Measurements from ENCODE around the gene ABLIM3.

The ABLIM3 gene

DNA sequence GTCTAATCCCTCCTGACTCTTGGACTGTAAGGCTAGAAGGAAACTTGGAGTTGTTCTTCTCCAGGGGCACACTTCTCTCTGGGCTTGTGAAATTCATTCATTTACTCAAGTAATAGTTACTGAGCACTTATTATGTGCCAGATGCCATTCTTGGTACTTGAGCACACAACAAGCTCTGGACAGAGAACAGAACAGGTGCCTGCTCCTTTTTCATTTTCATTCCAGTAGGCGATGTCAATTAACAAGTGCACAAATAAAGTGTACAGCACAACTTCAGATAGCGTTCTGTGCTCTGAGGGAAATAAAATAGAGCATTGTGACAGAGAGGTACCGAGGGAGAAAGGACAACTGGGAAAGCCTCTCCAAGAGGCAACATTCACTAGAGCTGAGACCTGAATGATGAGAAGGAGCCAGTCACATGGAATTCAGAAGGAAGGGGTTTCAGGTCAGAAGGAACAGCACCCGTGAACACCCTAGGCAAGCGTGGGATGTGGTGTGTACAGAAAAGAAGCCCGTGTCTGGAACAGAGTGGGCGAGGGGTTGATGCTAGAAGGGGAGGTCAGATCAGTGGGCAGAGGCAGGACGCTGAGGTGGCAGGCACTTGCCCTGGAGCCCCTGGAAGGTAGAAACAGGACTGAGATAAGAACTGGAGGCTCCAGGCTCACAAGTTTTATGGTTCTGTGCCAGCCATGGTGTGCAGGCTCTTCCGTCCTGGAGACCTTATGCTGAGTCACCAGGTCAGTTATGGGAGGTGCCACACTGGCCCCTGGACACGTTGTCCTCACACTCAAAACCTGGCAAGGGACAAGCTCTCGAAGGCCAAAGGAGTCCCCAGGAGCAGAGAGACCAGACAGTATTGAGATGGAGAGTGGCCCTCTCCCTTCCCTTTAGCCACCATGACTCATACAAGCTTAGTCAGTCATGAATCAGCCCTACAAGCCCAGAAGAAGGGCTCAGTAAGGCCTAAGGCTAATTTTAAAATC lies 7.2 kb upstream of the ABLIM3 start:
- peak in 1 of 56 donors; percentile 8 for DNase-seq

DNA sequence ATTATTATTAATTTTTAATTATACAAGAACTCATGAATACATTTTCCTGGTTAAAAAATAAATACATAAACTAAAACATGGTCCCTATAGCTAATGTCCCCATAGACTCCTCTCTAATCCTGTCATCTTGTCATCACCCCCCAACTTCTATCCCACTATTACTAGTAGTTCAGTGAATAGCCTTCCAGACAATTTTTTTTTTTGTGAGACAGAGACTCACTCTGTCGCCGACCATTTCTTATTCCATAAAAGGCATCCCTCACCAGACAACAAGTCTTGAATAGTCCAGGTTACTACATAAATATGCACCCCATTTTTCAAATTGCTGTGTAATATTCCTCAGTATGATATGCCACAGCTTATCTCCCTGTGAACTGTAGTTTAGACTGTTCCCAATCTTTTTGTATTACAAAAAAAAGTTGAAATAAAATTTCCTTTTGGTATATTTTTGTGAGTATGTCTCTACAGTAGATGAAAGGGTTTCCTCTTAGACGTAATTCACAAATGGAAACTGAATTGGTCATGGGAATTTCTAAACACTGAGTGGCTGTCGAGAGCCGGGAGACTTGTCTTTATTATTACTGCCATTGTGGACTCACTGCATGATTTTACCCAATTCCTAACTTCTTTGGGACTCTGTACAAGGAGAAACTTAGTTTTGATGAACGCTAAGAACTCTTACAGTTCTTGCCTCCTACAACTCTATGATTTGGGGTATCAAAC lies 6.4 kb upstream of the ABLIM3 start:
- DNase-seq: no peak

DNA sequence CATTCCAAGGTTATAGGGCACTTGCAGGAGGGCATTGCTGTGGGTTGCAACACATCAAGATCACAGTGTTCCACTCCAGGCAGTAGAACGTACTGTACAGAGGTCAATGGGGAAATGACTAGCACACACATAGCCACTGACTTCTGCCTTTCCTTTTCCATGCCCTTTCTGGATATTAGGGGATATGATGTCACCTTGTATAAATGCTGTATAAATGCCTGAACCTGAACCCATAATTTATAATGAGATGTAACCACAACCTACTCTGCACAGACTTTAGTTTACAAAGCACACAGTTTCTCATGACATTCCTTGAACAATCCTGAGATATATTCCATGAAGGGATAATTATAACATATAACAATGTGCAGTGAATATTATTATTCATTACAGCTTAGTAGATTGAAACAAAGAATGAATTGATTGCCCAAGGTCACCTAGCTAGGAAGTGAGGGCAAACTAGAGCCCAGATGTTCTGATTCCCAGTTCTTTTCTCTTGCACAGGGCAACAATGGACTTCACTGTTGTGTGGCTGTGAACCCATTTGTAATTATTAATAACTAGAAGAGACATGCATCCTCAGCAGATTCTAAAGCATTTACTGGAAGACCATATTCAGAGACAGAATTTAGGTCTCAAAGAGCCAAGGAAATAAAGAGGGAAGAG lies 5.6 kb upstream of the ABLIM3 start:
- no peak for DNase-seq

DNA sequence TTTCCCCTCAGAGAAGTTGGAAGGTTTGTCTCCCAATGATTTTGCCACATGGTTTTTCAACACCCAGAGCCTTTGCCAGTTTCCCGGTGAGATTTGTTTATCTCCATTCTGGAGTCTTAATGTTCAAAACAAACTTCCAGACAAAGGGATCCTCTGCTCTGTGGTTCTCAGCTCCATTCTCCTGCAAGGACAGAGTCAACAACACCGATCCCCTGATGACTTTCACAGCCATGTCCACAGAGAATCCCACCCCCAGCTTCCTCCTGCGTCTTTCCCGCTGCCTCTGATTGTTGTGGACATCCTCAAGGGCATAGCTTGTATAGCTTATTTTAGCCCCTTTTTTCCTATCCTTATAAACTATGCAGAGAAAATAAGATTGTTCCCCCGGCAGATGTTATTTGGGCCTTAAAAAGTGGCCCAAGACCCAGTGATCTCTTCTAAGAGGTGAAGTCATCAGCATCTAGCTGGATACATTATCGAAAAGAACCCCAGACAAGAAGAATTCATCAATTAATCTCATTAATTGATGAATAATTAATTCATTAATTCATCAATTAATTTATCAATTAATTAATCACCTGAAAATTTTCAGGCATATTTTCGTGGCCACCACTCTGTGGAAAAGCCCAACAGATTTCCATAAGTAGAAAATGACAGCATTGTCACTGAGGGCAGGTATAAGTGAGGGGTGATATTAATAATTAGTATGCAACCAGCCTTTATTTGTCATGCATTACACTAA lies 2.9 kb upstream of the ABLIM3 start:
- DNase-seq: no peak

DNA sequence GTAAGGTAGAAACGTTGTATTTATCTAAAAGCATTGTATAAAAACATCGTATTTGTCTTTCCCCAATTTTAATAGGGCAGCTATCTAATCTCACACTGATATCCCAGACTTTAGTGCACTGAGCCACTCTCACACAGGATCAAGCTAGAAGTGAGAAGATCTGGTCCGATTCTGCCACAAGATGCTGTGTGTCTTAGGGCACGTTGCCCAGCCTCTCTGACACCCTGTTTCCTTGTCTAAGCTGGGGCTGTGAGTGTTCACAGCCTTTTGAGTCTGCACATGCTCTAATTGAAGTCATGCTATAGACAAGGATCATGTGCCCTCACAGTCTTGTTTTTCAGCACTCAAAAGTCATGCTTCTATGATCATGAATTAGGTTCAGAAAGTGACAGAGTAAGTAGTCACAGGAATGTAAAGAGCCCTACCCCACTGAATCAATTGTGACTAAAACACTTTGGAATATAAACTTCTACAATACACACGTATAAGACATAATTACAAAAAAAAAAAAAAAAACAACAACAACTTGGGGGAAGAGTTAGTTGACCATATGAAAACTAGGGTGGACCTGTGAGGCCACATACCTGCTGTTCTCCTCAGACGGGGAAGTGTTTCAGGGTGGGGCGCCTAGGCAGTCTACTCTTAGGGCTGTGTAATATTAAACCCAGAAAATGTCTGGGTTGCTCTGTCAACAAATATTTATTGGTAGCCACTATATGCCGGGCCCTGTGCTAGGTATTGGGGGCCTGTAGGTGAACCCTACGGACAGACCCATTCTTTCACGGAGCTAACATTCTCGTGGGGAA lies 893 bp upstream of the ABLIM3 start:
- no peak for DNase-seq

DNA sequence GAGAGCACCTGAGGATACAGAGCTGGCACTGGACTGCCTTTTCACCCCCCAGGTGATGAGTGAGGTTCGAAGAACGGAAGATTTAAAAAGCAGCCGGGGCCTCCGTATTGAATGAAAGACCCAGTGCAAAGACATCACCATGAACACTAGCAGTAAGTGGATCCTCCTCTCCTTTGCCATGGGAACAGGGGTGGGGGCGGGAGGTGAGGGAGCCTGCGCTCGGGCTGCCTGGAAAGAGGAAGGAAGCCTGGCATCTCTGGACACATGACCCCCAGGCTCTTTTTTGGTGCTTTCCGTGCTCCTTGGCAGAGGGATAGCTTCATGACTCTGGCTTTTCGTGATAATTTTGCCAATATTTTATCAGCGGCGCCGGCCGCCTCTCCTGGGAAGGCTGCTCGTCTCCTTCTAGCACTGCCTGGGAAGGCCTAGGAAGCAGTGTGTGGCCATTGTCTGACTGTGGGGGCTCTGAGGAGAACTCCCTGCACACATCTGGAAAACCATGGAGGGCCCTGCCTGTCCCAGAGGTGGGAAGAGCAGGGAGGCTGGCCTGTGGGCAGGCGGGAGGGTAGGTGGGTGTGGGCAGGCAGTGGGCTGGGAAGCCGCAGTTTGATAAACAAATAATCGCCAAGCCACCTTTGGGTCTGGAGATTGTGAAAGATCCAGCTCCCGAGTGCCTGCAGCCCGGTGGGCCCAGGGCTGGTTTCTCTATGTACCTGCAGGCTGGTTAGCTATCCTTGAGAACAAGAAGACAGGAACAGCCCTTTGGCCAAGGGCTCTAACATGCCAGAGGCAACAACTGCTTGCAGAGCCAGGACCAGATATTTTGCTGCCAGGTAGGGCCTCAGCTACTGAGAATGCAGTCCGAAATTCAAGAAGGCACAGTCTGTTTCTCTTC lies 911 bp downstream of the ABLIM3 start:
- peak in 28 of 56 donors; percentile 4 to 73 (median 28) for DNase-seq

DNA sequence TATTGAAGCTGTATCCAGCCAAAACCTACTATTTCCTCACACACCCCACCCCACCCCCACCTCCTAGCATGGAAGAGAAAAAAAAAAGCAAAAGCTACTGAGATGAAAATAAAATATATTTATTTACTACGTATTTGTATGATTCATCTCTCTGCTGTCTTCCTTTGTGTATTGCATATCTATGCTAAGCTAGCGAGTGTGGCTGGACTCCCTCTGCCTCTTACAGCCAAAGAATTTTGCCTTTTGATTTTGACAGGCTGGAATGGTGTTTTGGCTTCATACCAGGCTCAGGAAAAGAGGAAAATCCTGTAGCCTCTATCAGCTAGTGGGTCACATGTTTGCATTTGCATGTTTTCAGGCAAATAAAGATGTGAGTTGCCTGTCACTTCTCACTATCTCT lies 2.2 kb downstream of the ABLIM3 start:
- DNase-seq: peak in 1 of 56 donors; percentile 8

DNA sequence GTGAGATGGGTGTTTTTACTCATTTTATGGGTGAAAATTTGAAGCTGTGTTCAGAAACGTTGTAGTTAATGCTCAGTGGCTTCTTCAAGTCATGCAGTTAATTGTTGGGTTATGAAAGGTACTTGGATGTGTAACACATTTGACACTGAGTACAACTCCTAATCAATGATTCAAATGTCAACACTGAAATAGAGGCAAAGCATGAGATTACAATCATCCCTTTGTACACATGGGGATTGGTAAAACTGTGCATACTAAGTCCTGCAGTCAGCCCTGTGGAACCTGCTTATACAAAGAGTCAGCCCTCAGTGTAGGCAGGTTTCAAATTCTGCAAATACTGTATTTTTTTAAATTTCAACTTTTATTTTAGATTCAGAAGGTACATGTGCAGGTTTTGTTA lies 3.3 kb downstream of the ABLIM3 start:
- DNase-seq: no peak

DNA sequence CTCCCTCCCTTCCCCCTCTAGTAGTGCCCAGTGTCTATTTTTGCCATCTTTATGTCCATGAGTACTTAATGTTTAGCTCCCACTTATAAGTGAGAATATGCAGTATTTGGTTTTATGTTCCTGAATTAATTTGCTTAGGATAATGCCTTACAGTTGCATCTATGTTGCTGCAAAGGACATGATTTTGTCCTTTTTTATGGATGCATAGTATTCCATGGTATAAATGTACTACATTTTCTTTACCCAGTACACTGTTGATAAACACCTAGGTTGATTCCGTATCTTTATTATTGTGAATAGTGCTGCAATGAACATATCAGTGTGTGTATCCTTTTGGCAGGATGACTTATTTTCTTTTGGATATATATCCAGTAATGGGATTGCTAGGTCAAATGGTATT lies 3.8 kb downstream of the ABLIM3 start:
- no peak for DNase-seq

DNA sequence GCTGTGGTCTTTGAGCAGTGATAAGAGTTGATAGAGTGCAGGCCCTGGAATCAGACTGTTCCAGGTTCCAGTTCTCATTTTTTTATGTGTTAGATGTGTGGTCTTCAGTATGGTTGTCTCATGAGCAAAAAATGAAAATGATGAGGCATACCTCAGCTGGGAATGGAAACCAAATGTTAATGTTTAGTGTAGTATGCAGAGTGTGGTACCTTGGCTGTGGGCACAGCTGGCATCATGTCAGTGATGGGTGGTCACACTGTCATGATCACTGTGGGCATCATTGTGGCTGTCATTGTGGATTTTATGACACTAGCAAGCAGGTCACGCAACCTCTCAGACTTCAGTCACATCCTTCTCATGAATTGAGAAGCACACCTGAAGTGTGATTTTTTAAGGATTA lies 6.4 kb downstream of the ABLIM3 start:
- DNase-seq: no peak

DNA sequence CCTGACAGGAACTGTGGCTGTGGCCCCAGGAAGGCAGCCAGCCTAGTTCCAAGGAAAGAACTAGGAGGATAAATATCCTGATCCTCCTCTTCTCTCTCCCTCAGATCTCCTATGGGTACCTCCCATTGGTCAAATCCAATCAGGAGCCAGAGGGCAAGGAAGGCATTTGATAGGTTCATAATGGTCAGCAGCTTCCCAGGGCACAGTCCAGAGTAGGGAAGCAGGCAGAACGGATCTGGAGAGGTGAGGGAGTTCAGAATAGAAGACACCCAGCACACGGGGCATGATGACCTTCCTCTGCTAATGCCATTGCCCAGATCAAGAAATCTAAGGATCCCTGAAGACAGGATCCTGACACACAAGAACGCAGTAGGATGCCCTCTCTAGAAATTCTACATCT lies 8.6 kb downstream of the ABLIM3 start:
- DNase-seq: no peak

DNA sequence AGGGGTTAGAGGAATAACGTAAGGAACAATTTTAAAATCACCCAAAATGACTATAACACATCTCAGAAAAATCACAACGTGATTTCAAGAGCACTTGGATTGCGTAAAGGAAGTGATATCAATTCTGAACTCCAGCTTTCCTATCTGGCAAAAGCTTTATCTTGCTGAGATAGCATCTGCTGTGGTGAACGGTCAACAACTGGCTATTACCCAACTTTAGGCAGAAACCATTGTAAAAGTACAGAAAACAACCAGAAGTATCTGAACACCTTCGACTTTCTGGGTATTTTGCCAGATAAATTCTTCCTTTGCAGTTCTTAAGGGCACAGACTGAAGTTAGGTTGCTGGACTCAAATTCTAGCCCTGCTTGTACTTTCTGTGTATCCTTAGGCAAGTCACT lies 9.2 kb downstream of the ABLIM3 start:
- no peak for DNase-seq

DNA sequence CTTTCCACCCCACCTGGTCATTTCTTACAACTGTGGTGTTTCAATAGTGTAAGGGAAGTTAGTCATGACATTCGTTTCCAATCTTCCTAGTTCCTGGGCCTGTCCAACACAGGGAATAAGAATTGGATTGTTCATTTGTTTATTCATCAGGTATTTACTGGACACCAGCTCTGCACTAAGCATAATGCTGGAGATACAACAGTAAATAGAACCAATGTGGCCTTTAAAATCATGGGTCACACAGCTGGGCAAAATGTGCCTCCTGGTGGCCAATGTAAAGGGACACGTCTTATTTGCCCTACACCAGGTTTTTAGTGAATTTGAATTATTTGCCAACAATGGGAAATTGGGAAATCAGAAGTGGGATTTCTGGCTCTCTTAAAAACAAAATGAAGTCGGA lies 10.4 kb downstream of the ABLIM3 start:
- no peak for DNase-seq

DNA sequence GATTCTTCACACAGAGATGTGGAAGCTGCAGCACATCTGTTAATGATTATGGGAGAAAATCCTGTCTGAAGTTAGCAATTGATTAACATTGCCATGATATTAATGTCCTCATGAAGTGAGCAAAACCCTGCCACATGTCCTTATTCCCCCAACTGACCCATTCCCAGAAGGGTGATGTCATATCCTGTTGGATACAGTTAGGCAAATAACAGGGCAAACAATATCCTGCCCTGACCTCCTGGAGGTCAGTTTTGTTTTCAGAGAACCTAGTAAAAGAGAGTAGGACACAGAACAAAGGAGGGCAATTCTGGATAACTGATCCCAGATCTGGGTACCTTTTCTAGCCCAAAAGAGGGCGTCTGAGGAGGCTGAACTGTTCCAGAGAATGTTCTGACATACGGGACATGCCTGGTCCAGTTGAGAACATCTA lies 11.0 kb downstream of the ABLIM3 start:
- DNase-seq: no peak

DNA sequence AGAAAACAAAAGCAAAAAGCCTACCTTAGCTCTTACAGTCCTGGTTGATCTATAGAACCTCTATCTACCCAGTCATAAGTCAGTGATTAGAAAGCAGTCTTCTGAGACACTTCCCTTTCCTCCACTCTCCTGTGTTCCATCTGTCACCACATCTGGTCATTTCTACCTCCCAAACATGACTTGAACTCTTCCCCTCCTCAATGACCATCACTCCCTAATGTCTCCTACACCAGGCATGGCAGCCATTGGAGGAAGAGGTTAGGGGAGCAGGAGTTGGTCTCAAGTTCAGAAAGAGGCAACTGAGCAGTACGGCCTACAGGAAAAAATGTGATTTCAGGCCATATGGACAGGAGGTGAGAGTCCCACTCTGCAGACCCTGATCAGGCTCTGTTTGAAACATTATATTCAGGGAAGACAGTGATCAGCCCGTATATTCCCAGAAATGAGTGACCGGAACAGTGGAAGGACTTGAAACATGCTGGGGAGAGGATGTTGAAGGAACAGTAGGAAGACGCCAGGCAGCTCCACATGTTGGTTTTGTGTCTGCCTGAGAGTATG lies 12.0 kb downstream of the ABLIM3 start:
- no peak for DNase-seq

DNA sequence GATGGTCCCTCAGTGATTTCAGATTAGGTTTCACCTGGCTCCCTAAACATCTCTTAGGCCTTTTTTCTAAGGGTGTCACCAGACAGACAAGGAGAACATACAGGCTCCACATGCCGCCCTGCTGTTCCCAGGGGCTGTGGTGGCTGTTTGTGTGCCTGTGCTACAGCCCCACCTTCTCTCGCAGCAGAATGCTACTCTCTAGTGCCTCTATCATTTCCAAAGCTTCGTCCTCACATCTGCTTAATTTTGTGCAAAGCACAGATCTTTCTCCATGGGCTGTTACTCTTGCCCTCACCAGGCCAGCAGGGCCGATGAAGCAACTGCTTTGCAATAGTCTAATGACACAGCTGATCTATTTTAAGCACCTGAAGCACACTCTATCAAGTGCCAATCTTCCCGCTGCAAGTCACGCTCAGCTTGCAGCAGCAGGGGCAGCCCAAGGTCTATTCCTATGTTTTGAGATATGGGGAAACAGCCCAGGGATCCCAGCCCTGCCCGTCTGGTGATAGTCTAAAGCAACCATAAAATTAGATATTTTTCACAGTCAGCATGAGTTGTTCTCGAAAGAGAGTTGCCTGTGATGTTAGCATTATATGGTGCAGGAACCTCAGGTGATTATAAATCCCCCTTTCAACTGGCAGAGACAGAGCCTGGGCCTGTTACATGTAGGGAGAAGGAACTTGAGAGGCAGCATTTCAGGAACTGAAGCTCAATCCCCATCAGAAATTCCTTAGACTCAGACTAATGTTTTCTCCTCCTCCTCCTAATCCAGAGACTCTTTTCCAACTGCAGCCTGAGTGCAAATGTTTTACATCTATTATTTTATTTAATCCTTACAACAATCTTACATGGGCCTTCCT lies 12.7 kb downstream of the ABLIM3 start:
- no peak for DNase-seq

DNA sequence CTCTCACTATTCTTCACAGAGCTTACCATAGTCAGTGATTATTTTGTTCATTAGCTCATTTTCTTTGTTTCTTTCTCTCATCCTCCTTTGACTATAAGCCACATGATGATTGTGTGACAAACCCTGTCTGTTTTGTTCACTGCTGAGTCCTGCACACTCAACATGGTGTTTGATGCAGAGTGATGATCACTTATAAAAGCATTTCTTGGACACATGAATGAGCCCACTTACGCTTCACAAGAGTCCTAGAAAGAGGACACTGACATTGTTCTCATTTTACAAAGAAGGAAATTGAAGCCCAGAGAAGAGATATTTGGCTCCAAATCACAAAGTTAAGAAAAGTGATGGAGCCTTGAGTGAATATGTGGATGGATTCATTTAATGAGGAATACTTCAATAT lies 13.4 kb downstream of the ABLIM3 start:
- no peak for DNase-seq
